Glutamatergic neuron (in vitro differentiated cells): Measurements from ENCODE around the gene BRD4. TPM values are rescaled to one million over a fixed set of nuclear protein-coding genes. Genes with fewer than 3 reads are reported as not detected.
A peak's percentile ranks its signal among the peaks of the same experiment; 100 is the strongest.

Experiments
- DNase-seq: peaks from one replicate; pipeline ENCODE4 v3.0.0; 2022
- H3K27ac Mint-ChIP-seq: one replicate; pipeline ENCODE4 v1.8.0; 2020; ENCODE audit warnings: mild to moderate bottlenecking, mixed read lengths, inconsistent platforms; ENCODE audit not compliant: unreplicated experiment
- H3K27me3 Mint-ChIP-seq: one replicate; pipeline ENCODE4 v1.8.0; 2020; ENCODE audit warnings: mild to moderate bottlenecking, moderate library complexity, mixed read lengths, inconsistent platforms; ENCODE audit not compliant: unreplicated experiment
- H3K36me3 Mint-ChIP-seq: one replicate; pipeline ENCODE4 v1.8.0; 2020; ENCODE audit warnings: mild to moderate bottlenecking, mixed read lengths, inconsistent platforms; ENCODE audit not compliant: unreplicated experiment
- H3K4me1 Mint-ChIP-seq: one replicate; pipeline ENCODE4 v1.8.0; 2020; ENCODE audit warnings: mild to moderate bottlenecking, low read depth, mixed read lengths, inconsistent platforms; ENCODE audit not compliant: unreplicated experiment
- H3K4me3 Mint-ChIP-seq: one replicate; pipeline ENCODE4 v1.8.0; 2020; ENCODE audit warnings: mild to moderate bottlenecking, mixed read lengths, inconsistent platforms; ENCODE audit not compliant: unreplicated experiment
- H3K9me3 Mint-ChIP-seq: one replicate; pipeline ENCODE4 v1.8.0; 2020; ENCODE audit warnings: mild to moderate bottlenecking, moderate library complexity, mixed read lengths, inconsistent platforms; ENCODE audit not compliant: unreplicated experiment
- CTCF ChIP-seq: fragments of 200-600 bp; sonication (generic); IDR thresholded peaks from one replicate; pipeline ENCODE4 v1.5.0; 2021; ENCODE audit not compliant: partially characterized antibody, unreplicated experiment
- total RNA-seq: library from RNA; stranded (reverse); fragmentation: NEBNext Ultra II Directional; extraction: Animal tissue kit (Norgen Biotek cat#: 25700); gene quantifications from one replicate; pipeline ENCODE4 v1.2.1, GENCODE V29; 2021; ENCODE audit not compliant: unreplicated experiment

BRD4 gene
- total RNA-seq, 1 donor from 2014 or later = 162 TPM

DNA sequence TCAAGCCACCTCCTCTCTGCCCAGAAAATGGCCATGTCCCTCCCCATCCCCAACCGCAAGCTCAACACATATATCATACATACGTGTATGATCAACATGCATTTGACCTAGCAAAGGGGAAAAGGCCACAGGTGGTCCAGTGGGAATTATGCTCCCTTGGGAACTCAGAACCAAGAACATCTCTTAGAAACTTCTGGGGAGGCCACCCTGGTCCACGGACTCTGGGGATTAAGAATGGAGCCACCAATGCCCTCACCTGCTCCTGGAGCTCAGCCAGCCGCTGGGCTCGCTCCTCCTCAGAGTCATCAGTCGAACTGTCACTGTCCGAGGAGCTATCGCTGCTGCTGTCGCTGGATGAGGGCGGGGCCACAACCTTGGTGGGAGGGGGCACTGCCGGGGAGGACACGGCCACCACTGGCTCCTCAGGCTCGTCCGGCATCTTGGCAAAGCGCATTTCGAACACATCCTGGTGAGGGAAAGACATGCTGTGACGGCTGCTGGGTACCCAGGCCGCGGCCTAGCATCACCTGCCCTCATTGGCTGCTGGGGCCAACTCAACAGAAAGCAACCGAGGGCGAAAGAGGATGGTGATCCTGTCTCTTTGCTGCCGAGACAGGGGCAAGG is 75.5 kb downstream of the BRD4 start:
- no peak for TF ChIP-seq CTCF
- Mint-ChIP-seq H3K9me3 (peaks cover 25% of the 10 kb centered on the region), H3K27ac (no peak overlapping the region), H3K4me3 (no peak overlapping the region), H3K36me3 (no peaks in the 10 kb centered on the region), H3K27me3 (peaks cover 8% of the 10 kb centered on the region), H3K4me1 (peaks cover 11% of the 10 kb centered on the region)
- no peak for DNase-seq

- Mint-ChIP-seq H3K27me3 (peaks cover 8% of the 10 kb centered on the region), H3K36me3 (no peaks in the 10 kb centered on the region), H3K9me3 (peaks cover 19% of the 10 kb centered on the region), H3K4me3 (no peak overlapping the region), H3K27ac (no peak overlapping the region), H3K4me1 (peaks cover 11% of the 10 kb centered on the region)
- no peak for DNase-seq
- TF ChIP-seq CTCF = no peak
Observed at GRCh38 chr19:15255359-15255990, 76.9 kb downstream of the BRD4 start.

DNA sequence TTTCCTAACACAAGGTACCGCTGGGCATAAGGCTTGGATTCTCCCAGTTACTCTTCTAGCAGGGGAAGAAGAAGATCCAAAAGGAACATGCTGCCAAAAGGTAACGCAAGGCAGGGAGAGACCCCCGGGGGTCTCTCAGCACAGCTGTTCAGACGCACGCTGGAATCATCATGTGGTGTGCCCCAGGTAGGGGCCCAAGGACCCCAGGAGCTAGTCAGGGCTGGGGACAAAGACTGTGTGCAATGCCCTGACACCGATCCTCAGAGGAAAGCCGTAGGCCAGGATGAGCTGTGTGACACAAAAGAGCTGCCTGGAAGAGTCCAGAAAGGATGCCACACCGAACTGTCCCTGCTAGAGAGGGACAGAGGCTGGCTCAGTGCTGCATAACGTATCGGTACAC is 77.8 kb downstream of the BRD4 start:
- Mint-ChIP-seq H3K27ac (no peak overlapping the region), H3K27me3 (peaks cover 8% of the 10 kb centered on the region), H3K4me3 (no peak overlapping the region), H3K36me3 (no peaks in the 10 kb centered on the region), H3K9me3 (peaks cover 19% of the 10 kb centered on the region), H3K4me1 (peaks cover 11% of the 10 kb centered on the region)
- no peak for DNase-seq
- no peak for TF ChIP-seq CTCF

DNA sequence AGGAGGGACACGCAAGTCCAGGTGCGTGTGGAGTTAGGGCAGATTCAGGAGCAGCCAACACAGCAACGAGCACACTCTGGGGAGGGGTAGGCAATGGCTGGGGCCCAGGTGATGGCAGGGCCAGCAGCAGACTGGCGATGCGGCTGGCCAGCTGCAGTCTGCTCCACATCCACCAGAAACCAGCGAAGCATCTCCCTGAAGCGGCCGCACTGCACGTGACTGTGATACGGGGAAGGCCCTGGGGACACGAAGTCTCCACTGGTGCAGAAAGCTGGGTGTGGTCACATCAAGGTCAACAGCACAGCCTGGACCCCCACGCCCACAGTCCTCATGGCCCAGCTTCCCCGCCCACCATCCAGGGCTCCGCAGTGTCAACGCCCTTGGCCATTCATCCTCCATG is 78.8 kb downstream of the BRD4 start:
- H3K27ac Mint-ChIP-seq = peak overlapping the region; percentile 43
- H3K9me3 Mint-ChIP-seq = peaks cover 17% of the 10 kb centered on the region
- peaks cover 11% of the 10 kb centered on the region for H3K4me1 Mint-ChIP-seq
- peak overlapping the region; percentile 49 for H3K4me3 Mint-ChIP-seq
- H3K27me3 Mint-ChIP-seq = peaks cover 8% of the 10 kb centered on the region
- no peaks in the 10 kb centered on the region for H3K36me3 Mint-ChIP-seq
- no peak for TF ChIP-seq CTCF
- no peak for DNase-seq

- TF ChIP-seq CTCF = no peak
- H3K27me3 Mint-ChIP-seq = peaks cover 10% of the 10 kb centered on the region
- peaks cover 15% of the 10 kb centered on the region for H3K9me3 Mint-ChIP-seq
- H3K36me3 Mint-ChIP-seq = no peaks in the 10 kb centered on the region
- H3K27ac Mint-ChIP-seq = peak overlapping the region; percentile 17
- no peak for DNase-seq
- H3K4me3 Mint-ChIP-seq = no peak overlapping the region
- H3K4me1 Mint-ChIP-seq = peaks cover 14% of the 10 kb centered on the region
Observed at GRCh38 chr19:15253061-15253460, 79.3 kb downstream of the BRD4 start.
